HepG2 (cell line): ENCODE data around the gene FALEC. TPM values are rescaled to one million over a fixed set of nuclear protein-coding genes. Genes with fewer than 3 reads are reported as not detected.
A peak's percentile ranks its signal among the peaks of the same experiment; 100 is the strongest.

ENCODE experiments used
- CBX1 ChIP-seq: IDR thresholded peaks from one replicate; pipeline ENCODE4 v1.6.1; 2016; ENCODE audit warnings: antibody characterized with exemption, low read depth
- CHD2 ChIP-seq: IDR thresholded peaks from 2 replicates; pipeline ENCODE4 v1.6.1; 2011; ENCODE audit warnings: low read depth, low read length, improper control_type of control experiment
- DPF2 ChIP-seq: sonication (generic); formaldehyde crosslinking; IDR thresholded peaks from 2 replicates; pipeline ENCODE4 v1.4.0; 2020; ENCODE audit warnings: mild to moderate bottlenecking, low read depth, missing genetic modification reagents, borderline replicate concordance
- FUBP1 ChIP-seq: sonication (generic); formaldehyde crosslinking; IDR thresholded peaks from 2 replicates; pipeline ENCODE4 v1.5.1; 2020; ENCODE audit warnings: missing genetic modification reagents, mild to moderate bottlenecking, borderline replicate concordance
- GPN1 ChIP-seq: sonication (generic); formaldehyde crosslinking; IDR thresholded peaks from 2 replicates; pipeline ENCODE4 v1.5.1; 2020; ENCODE audit warnings: missing genetic modification reagents, borderline replicate concordance
- KDM2A ChIP-seq: sonication (generic); formaldehyde crosslinking; IDR thresholded peaks from 2 replicates; pipeline ENCODE4 v1.4.0; 2020; ENCODE audit warnings: low read depth, missing genetic modification reagents, borderline replicate concordance
- MAFK ChIP-seq, 2 experiments: IDR thresholded peaks in 1 of 2; conservative IDR thresholded peaks in 1 of 2; 2 replicates each; pipeline ENCODE4 v1.6.1; 2011; ENCODE audit warnings: improper control_type of control experiment in 2 of 2, low read length in 2 of 2
- MEIS1 ChIP-seq: sonication (generic); formaldehyde crosslinking; IDR thresholded peaks from 2 replicates; pipeline ENCODE4 v1.9.0; 2021; ENCODE audit warnings: mild to moderate bottlenecking, missing genetic modification reagents, moderate library complexity, borderline replicate concordance
- NAIF1 ChIP-seq: sonication (generic); formaldehyde crosslinking; IDR thresholded peaks from 2 replicates; pipeline ENCODE4 v1.5.0; 2020; ENCODE audit warnings: mild to moderate bottlenecking, missing genetic modification reagents, borderline replicate concordance
- NFIB ChIP-seq: sonication (generic); formaldehyde crosslinking; IDR thresholded peaks from 2 replicates; pipeline ENCODE4 v1.9.0; 2021; ENCODE audit warnings: missing genetic modification reagents, mild to moderate bottlenecking, borderline replicate concordance
- NR2F1 ChIP-seq, 2 experiments: fragments of 450-650 bp in 1 of 2; formaldehyde crosslinking in 1 of 2; IDR thresholded peaks; 2 replicates each; pipeline versions ENCODE4 v1.5.0 to v1.6.1; 2016 to 2020; ENCODE audit warnings: mild to moderate bottlenecking in 1 of 2, missing compliant biosample characterization in 1 of 2, missing genetic modification reagents in 1 of 2, moderate library complexity in 1 of 2
- POLR2G ChIP-seq: fragments of 200-400 bp; formaldehyde crosslinking; IDR thresholded peaks from 2 replicates; pipeline ENCODE4 v1.6.1; 2018; ENCODE audit warnings: mild to moderate bottlenecking, low read depth, low read length, moderate library complexity
- RBM22 ChIP-seq: fragments of 200-400 bp; formaldehyde crosslinking; optimal IDR thresholded peaks from 2 replicates; pipeline ENCODE3; 2017; ENCODE audit warnings: mild to moderate bottlenecking, low read length, moderate library complexity
- SALL1 ChIP-seq: sonication (generic); formaldehyde crosslinking; IDR thresholded peaks from 2 replicates; pipeline ENCODE4 v1.8.0; 2022; ENCODE audit warnings: mild to moderate bottlenecking, missing genetic modification reagents
- SALL2 ChIP-seq: sonication (generic); formaldehyde crosslinking; IDR thresholded peaks from 2 replicates; pipeline ENCODE4 v1.8.1; 2023; ENCODE audit warnings: mild to moderate bottlenecking, missing genetic modification reagents, inconsistent platforms
- SCMH1 ChIP-seq: sonication (generic); formaldehyde crosslinking; IDR thresholded peaks from 2 replicates; pipeline ENCODE4 v1.9.0; 2021; ENCODE audit warnings: missing genetic modification reagents, mild to moderate bottlenecking, borderline replicate concordance
- SMAD3 ChIP-seq: sonication (generic); formaldehyde crosslinking; IDR thresholded peaks from 2 replicates; pipeline ENCODE4 v1.4.0; 2020; ENCODE audit warnings: missing genetic modification reagents
- SNAI1 ChIP-seq: sonication (generic); formaldehyde crosslinking; IDR thresholded peaks from 2 replicates; pipeline ENCODE4 v1.5.0; 2020; ENCODE audit warnings: mild to moderate bottlenecking, missing genetic modification reagents, borderline replicate concordance
- SOX13 ChIP-seq, 3 experiments: fragments of 450-650 bp in 1 of 3; sonication (generic) in 1 of 3; formaldehyde crosslinking in 1 of 3; IDR thresholded peaks in 2 of 3; conservative IDR thresholded peaks in 1 of 3; 2 replicates each; pipeline versions ENCODE4 v1.5.0 to v1.6.1; 2016 to 2020; ENCODE audit warnings: antibody characterized with exemption in 1 of 3, mild to moderate bottlenecking in 1 of 3, missing compliant biosample characterization in 1 of 3, missing genetic modification reagents in 1 of 3, moderate library complexity in 1 of 3
- SP2 ChIP-seq: sonication (generic); formaldehyde crosslinking; IDR thresholded peaks from 2 replicates; pipeline ENCODE4 v1.5.1; 2020; ENCODE audit warnings: mild to moderate bottlenecking, missing genetic modification reagents
- TARDBP ChIP-seq: sonication (generic); formaldehyde crosslinking; IDR thresholded peaks from 2 replicates; pipeline ENCODE4 v1.8.0; 2022; ENCODE audit warnings: mild to moderate bottlenecking, missing genetic modification reagents
- THRA ChIP-seq: sonication (generic); formaldehyde crosslinking; IDR thresholded peaks from 2 replicates; pipeline ENCODE4 v1.4.0; 2020; ENCODE audit warnings: missing genetic modification reagents, borderline replicate concordance
- ZNF383 ChIP-seq: sonication (generic); formaldehyde crosslinking; IDR thresholded peaks from 2 replicates; pipeline ENCODE4 v1.4.0; 2020; ENCODE audit warnings: missing genetic modification reagents, mild to moderate bottlenecking, borderline replicate concordance
- ZNF580 ChIP-seq: IDR thresholded peaks from 2 replicates; pipeline ENCODE4 v1.6.1; 2016; ENCODE audit warnings: low read depth, borderline replicate concordance
- ZNF720 ChIP-seq: sonication (generic); formaldehyde crosslinking; IDR thresholded peaks from 2 replicates; pipeline ENCODE4 v1.4.0; 2020; ENCODE audit warnings: missing genetic modification reagents
- ZZZ3 ChIP-seq: sonication (generic); formaldehyde crosslinking; IDR thresholded peaks from 2 replicates; pipeline ENCODE4 v1.4.0; 2020; ENCODE audit warnings: missing genetic modification reagents, mild to moderate bottlenecking, borderline replicate concordance
- polyA plus RNA-seq, 8 experiments: library from polyadenylated mRNA; depleted of rRNA in 3 of 8; stranded (reverse) in 7 of 8; unstranded in 1 of 8; fragments of >200 nt; fragmentation: Illumina TruSeq in 4 of 8; extraction: Trizol in 4 of 8; gene quantifications; 2 replicates each; pipeline versions ENCODE4 v1.2.1 to v1.2.3, GENCODE V29; 2011 to 2016; ENCODE audit warnings: low read depth in 4 of 8, missing spikeins in 1 of 8, mixed read lengths in 1 of 8; ENCODE audit not compliant: insufficient read depth in 1 of 8
- total RNA-seq, 5 experiments: library from RNA; depleted of rRNA; stranded (reverse); fragments of >200 nt; fragmentation: Illumina TruSeq; extraction: Trizol; gene quantifications; 2 replicates each; pipeline ENCODE4 v1.2.3, GENCODE V29; 2016; ENCODE audit warnings: low read depth in 1 of 5

FALEC gene
- total and polyA plus RNA-seq, 2 of the 13 experiments (the other 11 are each of a cell fraction or from before 2014, with no cell fraction given) = 0.33 to 0.71 TPM

- TF ChIP-seq FUBP1 (CRISPR knock-in tag) (0 out of 2 replicates have a peak, but pooled peaks have one; percentile 70), ZNF580 (no peak), CBX1 (no peak), NR2F1 (CRISPR knock-in tag; IDR thresholded peaks at IDR 0.05) (no peak), THRA (CRISPR knock-in tag) (peak; percentile 83; the same call in 1 of the 2 replicates), CHD2 (no peak), ZNF383 (no peak), DPF2 (CRISPR knock-in tag) (peak; percentile 91), RBM22 (peak; percentile 73), SALL2 (CRISPR knock-in tag) (no peak), KDM2A (CRISPR knock-in tag) (no peak), POLR2G (no peak), SP2 (CRISPR knock-in tag) (no peak), NAIF1 (CRISPR knock-in tag) (no peak), SOX13 (IDR thresholded peaks at IDR 0.05) (0 out of 2 replicates have a peak, but pooled peaks have one; percentile 16), SOX13 (CRISPR knock-in tag; conservative IDR thresholded peaks at IDR 0.05 in 1 of 2, IDR thresholded peaks at IDR 0.05 in 1 of 2) (peak in 1 of 2 experiments; percentile 85; a peak in 2 of 4 replicates), MEIS1 (CRISPR knock-in tag) (peak; percentile 85; the same call in 1 of the 2 replicates), NFIB (no peak), ZNF720 (CRISPR knock-in tag) (no peak), TARDBP (CRISPR knock-in tag) (peak; percentile 70; the same call in 1 of the 2 replicates), MAFK (conservative IDR thresholded peaks at IDR 0.05 in 1 of 2, IDR thresholded peaks at IDR 0.05 in 1 of 2; ENCODE audit: low read length in 2 of 2) (no peak), ZZZ3 (CRISPR knock-in tag) (no peak), SCMH1 (CRISPR knock-in tag) (no peak), SMAD3 (CRISPR knock-in tag) (peak; percentile 54; the same call in 1 of the 2 replicates), SALL1 (peak; percentile 84), GPN1 (CRISPR knock-in tag) (no peak), SNAI1 (CRISPR knock-in tag) (no peak)
These were observed 41.9 kb upstream of the FALEC start (continued) for GRCh38 chr1:150473659-150474058.
